OCI-LY3 (cell line): Measurements from ENCODE around the gene CTSE.

Experiments used
- H2AFZ ChIP-seq: fragments of 200-600, 300-600 bp; shearing (Covaris generic); 2 replicates; pipeline ENCODE4 v1.6.0; 2014; ENCODE audit warnings: antibody characterized with exemption, low read depth, low read length
- H3K27ac ChIP-seq: fragments of 200-600, 300-600 bp; sonication (generic); 2 replicates; pipeline ENCODE4 v1.5.1; 2014; ENCODE audit warnings: mild to moderate bottlenecking, low read length, moderate library complexity, mixed read lengths
- H3K27me3 ChIP-seq: fragments of 200-600, 300-600 bp; sonication (generic); 2 replicates; pipeline ENCODE4 v1.6.1; 2014; ENCODE audit warnings: low read depth, low read length, mixed read lengths
- H3K36me3 ChIP-seq: fragments of 200-600, 300-600 bp; sonication (generic); replicated peaks from 2 replicates; pipeline ENCODE3; 2014; ENCODE audit warnings: low read depth, low read length, mixed read lengths
- H3K4me1 ChIP-seq: fragments of 300-600, 200-600 bp; sonication (generic); 2 replicates; pipeline ENCODE4 v1.6.1; 2014; ENCODE audit warnings: low read length, mixed read lengths
- H3K4me2 ChIP-seq: fragments of 200-600, 300-600 bp; sonication (generic); 2 replicates; pipeline ENCODE4 v1.6.1; 2014; ENCODE audit warnings: low read length, mixed read lengths
- H3K4me3 ChIP-seq: fragments of 300-600, 200-600 bp; sonication (generic); 2 replicates; pipeline ENCODE4 v1.5.1; 2014; ENCODE audit warnings: antibody characterized with exemption, mild to moderate bottlenecking, low read length, moderate library complexity
- H3K79me2 ChIP-seq: fragments of 300-600, 200-600 bp; shearing (Covaris generic); 2 replicates; pipeline ENCODE4 v1.6.1; 2014; ENCODE audit warnings: mild to moderate bottlenecking, low read length, mixed read lengths
- H3K9ac ChIP-seq: fragments of 300-600, 200-600 bp; shearing (Covaris generic); 2 replicates; pipeline ENCODE4 v1.6.0; 2014; ENCODE audit warnings: mild to moderate bottlenecking, low read length, moderate library complexity
- H3K9me3 ChIP-seq: fragments of 200-600, 300-600 bp; shearing (Covaris generic); 2 replicates; pipeline ENCODE4 v1.6.1; 2014; ENCODE audit warnings: low read length, mixed read lengths; ENCODE audit not compliant: insufficient read depth
- H4K20me1 ChIP-seq: fragments of 200-600, 300-600 bp; sonication (generic); 2 replicates; pipeline ENCODE4 v1.6.1; 2016; ENCODE audit warnings: low read length, mixed read lengths; ENCODE audit not compliant: insufficient read depth
- CTCF ChIP-seq: fragments of 200-600, 300-600 bp; sonication (generic); IDR thresholded peaks from 2 replicates; pipeline ENCODE4 v1.5.1; 2014; ENCODE audit warnings: antibody characterized with exemption, low read length, low read depth
- EZH2phosphoT487 ChIP-seq: fragments of 200-600 bp; shearing (Covaris generic); IDR thresholded peaks from 2 replicates; pipeline ENCODE4 v1.6.1; 2018; ENCODE audit warnings: antibody characterized with exemption, mixed run types, low read depth

Gene CTSE

DNA sequence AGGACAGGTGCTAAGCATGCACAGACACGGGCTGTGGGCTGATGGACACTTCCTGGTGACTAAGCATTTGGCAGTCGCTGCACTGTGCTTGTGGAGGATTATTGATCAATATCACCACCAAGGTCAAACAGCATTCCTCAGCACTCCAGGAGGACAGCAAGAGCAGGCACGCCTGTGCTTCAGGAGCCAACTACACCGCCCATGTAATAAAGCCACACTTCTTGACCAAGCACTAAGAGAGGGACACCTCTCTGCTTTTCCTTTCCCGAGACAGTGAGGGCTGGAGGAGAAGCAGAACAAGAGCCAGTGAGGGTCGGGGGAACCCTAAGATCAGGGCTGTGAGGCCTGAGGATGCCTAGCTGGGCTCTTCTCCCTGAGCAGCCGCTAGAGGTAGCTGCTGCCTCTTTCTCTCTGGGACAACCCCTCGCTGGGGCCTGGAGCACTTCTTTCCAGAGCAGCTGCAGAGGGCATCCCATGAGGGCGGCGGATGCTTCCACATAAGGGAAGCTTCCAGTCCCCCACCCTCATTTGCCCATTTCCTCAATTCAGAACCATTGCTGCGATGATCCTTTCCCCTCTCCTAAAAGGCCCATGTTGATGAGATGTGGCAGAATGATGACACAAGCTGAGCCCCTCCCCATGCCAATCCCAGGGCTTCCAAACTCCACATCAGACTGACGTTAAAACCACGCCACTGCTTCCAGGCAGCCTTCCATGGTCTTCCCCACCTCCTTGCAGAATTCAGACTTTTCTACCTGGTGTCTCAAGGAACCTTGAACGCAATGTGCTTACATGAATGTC is 39.6 kb downstream of the CTSE start:
- H3K27ac ChIP-seq = peak overlapping the region; percentile 14; the same call in 1 of the 2 replicates
- peak overlapping the region; percentile 51 for H3K4me2 ChIP-seq
- TF ChIP-seq EZH2phosphoT487 (no peak), CTCF (peak; percentile 97)

GRCh38 chr1:205981257-205981656 is 42.4 kb downstream of the CTSE start:
- peaks cover 23% of the 10 kb centered on the region for H3K79me2 ChIP-seq
- TF ChIP-seq CTCF = no peak
- TF ChIP-seq EZH2phosphoT487 = no peak
- no peaks in the 10 kb centered on the region for H4K20me1 ChIP-seq
- no peaks in the 10 kb centered on the region for H3K27me3 ChIP-seq
- H3K9me3 ChIP-seq = no peaks in the 10 kb centered on the region
- no peak overlapping the region for H3K27ac ChIP-seq
- no peak overlapping the region for H3K4me3 ChIP-seq
- H3K36me3 ChIP-seq = no peaks in the 10 kb centered on the region
- no peak overlapping the region for H3K4me2 ChIP-seq
- H2AFZ ChIP-seq = no peak overlapping the region
- peaks cover 40% of the 10 kb centered on the region for H3K4me1 ChIP-seq
- no peak overlapping the region for H3K9ac ChIP-seq

More for the DNA sequence above, 39.6 kb downstream of the CTSE start:
- H3K4me1 ChIP-seq = peaks cover 46% of the 10 kb centered on the region
- H4K20me1 ChIP-seq = no peaks in the 10 kb centered on the region
- H3K27me3 ChIP-seq = no peaks in the 10 kb centered on the region
- peak overlapping the region; percentile 38; the same call in 1 of the 2 replicates for H3K9ac ChIP-seq
- H3K9me3 ChIP-seq = no peaks in the 10 kb centered on the region
- peaks cover 26% of the 10 kb centered on the region for H3K79me2 ChIP-seq
- peak overlapping the region; percentile 9; the same call in 1 of the 2 replicates for H3K4me3 ChIP-seq
- H2AFZ ChIP-seq = no peak overlapping the region; the same call in 1 of the 2 replicates
- no peaks in the 10 kb centered on the region for H3K36me3 ChIP-seq

GRCh38 chr1:205980237-205980870 is 43.3 kb downstream of the CTSE start:
- Histone ChIP-seq H3K27me3 (no peaks in the 10 kb centered on the region), H3K79me2 (peaks cover 17% of the 10 kb centered on the region), H4K20me1 (no peaks in the 10 kb centered on the region), H3K27ac (no peak overlapping the region), H3K4me3 (no peak overlapping the region), H3K4me1 (peaks cover 33% of the 10 kb centered on the region), H3K9me3 (no peaks in the 10 kb centered on the region), H3K4me2 (no peak overlapping the region), H3K9ac (no peak overlapping the region), H2AFZ (no peak overlapping the region), H3K36me3 (no peaks in the 10 kb centered on the region)
- TF ChIP-seq EZH2phosphoT487 (no peak), CTCF (no peak)

GRCh38 chr1:205979301-205979700 is 44.4 kb downstream of the CTSE start:
- no peak overlapping the region for H2AFZ ChIP-seq
- H3K9me3 ChIP-seq = no peaks in the 10 kb centered on the region
- peaks cover 23% of the 10 kb centered on the region for H3K4me1 ChIP-seq
- TF ChIP-seq EZH2phosphoT487 = no peak
- no peak for TF ChIP-seq CTCF
- H4K20me1 ChIP-seq = no peaks in the 10 kb centered on the region
- H3K27ac ChIP-seq = no peak overlapping the region
- H3K27me3 ChIP-seq = no peaks in the 10 kb centered on the region
- H3K4me2 ChIP-seq = no peak overlapping the region
- H3K4me3 ChIP-seq = no peak overlapping the region
- no peak overlapping the region for H3K9ac ChIP-seq
- no peaks in the 10 kb centered on the region for H3K36me3 ChIP-seq
- peaks cover 7% of the 10 kb centered on the region for H3K79me2 ChIP-seq
